SK-N-SH (cell line): Measurements from ENCODE around the gene TAC3.
"Not testable (repeated sequence)": the region's sequence is repeated elsewhere in the genome, so short reads cannot be mapped to it uniquely, and the experiment has no call there.

Experiments
- GABPA ChIP-seq: IDR thresholded peaks from 2 replicates; pipeline ENCODE4 v1.4.0; 2012; ENCODE audit warnings: low read depth, mild to moderate bottlenecking
- JUND ChIP-seq: IDR thresholded peaks from 2 replicates; pipeline ENCODE4 v1.4.0; 2012
- MAX ChIP-seq: IDR thresholded peaks from 2 replicates; pipeline ENCODE4 v1.4.0; 2012; ENCODE audit warnings: low read depth
- MXI1 ChIP-seq: IDR thresholded peaks from 2 replicates; pipeline ENCODE4 v1.6.1; 2012; ENCODE audit warnings: mild to moderate bottlenecking, low read depth, low read length, improper control_type of control experiment
- NRF1 ChIP-seq: IDR thresholded peaks from 2 replicates; pipeline ENCODE4 v1.6.1; 2012; ENCODE audit warnings: low read depth, mild to moderate bottlenecking, low read length
- POLR2AphosphoS5 ChIP-seq: IDR thresholded peaks from 2 replicates; pipeline ENCODE4 v1.6.1; 2012; ENCODE audit warnings: low read depth, low read length
- RAD21 ChIP-seq: IDR thresholded peaks from 2 replicates; pipeline ENCODE4 v1.6.1; 2012; ENCODE audit warnings: mild to moderate bottlenecking, low read length
- RFX5 ChIP-seq: IDR thresholded peaks from 2 replicates; pipeline ENCODE4 v1.6.1; 2012; ENCODE audit warnings: mild to moderate bottlenecking, improper control_type of control experiment, low read length
- TAF1 ChIP-seq: IDR thresholded peaks from 2 replicates; pipeline ENCODE4 v1.6.1; 2012; ENCODE audit warnings: low read depth, mild to moderate bottlenecking, low read length, moderate library complexity, borderline replicate concordance
- TEAD4 ChIP-seq: IDR thresholded peaks from 2 replicates; pipeline ENCODE4 v1.4.0; 2012; ENCODE audit warnings: mild to moderate bottlenecking, borderline replicate concordance; ENCODE audit not compliant: insufficient read depth
- USF1 ChIP-seq: IDR thresholded peaks from 2 replicates; pipeline ENCODE4 v1.4.0; 2012; ENCODE audit warnings: low read depth, borderline replicate concordance
- TF ChIP-seq, protein P1 (sequence below): fragments of 200-600 bp; sonication (generic); IDR thresholded peaks from 2 replicates; pipeline ENCODE4 v1.6.1; 2017; ENCODE audit warnings: antibody characterized with exemption, mild to moderate bottlenecking, moderate library complexity
- TF ChIP-seq, protein P2 (sequence below): IDR thresholded peaks from 2 replicates; pipeline ENCODE4 v1.4.0; 2012; ENCODE audit warnings: low read depth, borderline replicate concordance

- not testable (repeated sequence) for TF ChIP-seq NRF1, MAX, RFX5, RAD21, MXI1, TAF1, JUND, POLR2AphosphoS5, GABPA, USF1, TEAD4
- TF ChIP-seq, protein P1, sequence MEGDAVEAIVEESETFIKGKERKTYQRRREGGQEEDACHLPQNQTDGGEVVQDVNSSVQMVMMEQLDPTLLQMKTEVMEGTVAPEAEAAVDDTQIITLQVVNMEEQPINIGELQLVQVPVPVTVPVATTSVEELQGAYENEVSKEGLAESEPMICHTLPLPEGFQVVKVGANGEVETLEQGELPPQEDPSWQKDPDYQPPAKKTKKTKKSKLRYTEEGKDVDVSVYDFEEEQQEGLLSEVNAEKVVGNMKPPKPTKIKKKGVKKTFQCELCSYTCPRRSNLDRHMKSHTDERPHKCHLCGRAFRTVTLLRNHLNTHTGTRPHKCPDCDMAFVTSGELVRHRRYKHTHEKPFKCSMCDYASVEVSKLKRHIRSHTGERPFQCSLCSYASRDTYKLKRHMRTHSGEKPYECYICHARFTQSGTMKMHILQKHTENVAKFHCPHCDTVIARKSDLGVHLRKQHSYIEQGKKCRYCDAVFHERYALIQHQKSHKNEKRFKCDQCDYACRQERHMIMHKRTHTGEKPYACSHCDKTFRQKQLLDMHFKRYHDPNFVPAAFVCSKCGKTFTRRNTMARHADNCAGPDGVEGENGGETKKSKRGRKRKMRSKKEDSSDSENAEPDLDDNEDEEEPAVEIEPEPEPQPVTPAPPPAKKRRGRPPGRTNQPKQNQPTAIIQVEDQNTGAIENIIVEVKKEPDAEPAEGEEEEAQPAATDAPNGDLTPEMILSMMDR = not testable (repeated sequence)
- TF ChIP-seq, protein P2, sequence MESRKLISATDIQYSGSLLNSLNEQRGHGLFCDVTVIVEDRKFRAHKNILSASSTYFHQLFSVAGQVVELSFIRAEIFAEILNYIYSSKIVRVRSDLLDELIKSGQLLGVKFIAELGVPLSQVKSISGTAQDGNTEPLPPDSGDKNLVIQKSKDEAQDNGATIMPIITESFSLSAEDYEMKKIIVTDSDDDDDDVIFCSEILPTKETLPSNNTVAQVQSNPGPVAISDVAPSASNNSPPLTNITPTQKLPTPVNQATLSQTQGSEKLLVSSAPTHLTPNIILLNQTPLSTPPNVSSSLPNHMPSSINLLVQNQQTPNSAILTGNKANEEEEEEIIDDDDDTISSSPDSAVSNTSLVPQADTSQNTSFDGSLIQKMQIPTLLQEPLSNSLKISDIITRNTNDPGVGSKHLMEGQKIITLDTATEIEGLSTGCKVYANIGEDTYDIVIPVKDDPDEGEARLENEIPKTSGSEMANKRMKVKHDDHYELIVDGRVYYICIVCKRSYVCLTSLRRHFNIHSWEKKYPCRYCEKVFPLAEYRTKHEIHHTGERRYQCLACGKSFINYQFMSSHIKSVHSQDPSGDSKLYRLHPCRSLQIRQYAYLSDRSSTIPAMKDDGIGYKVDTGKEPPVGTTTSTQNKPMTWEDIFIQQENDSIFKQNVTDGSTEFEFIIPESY = not testable (repeated sequence)
These were observed 37.6 kb upstream of the TAC3 start for GRCh38 chr12:57053901-57054300.
